Activated naive CD8-positive, alpha-beta T cell treated with anti-CD3 and anti-CD28 coated beads, Interleukin-2, amount 50 U/mL, for 24 hours (primary cell): ENCODE data around the gene PIK3CD.

Experiments
- ATAC-seq: fragments of 150-1000 bp; cut with Tn5 transposase; one replicate; pipeline ENCODE4 v1.10.0; 2021
- DNase-seq: peaks from one replicate; pipeline ENCODE4 v3.0.0; 2021
- H3K27ac Mint-ChIP-seq: one replicate; pipeline ENCODE4 v1.8.0; 2021; ENCODE audit warnings: mild to moderate bottlenecking, mixed read lengths
- H3K27me3 Mint-ChIP-seq: one replicate; pipeline ENCODE4 v1.8.0; 2021; ENCODE audit warnings: mixed read lengths
- H3K36me3 Mint-ChIP-seq: one replicate; pipeline ENCODE4 v1.8.0; 2021; ENCODE audit warnings: low read depth, mixed read lengths
- H3K4me1 Mint-ChIP-seq: one replicate; pipeline ENCODE4 v1.8.0; 2021; ENCODE audit warnings: mixed read lengths
- H3K4me3 Mint-ChIP-seq: one replicate; pipeline ENCODE4 v1.8.0; 2021; ENCODE audit warnings: mild to moderate bottlenecking, moderate library complexity, mixed read lengths
- H3K9me3 Mint-ChIP-seq: one replicate; pipeline ENCODE4 v1.8.0; 2021; ENCODE audit warnings: mixed read lengths

The PIK3CD gene

GRCh38 chr1:9651565-9652378, at the start of gene PIK3CD:
PIK3CD (plus strand) TSS chr1:9651731; CDS start chr1:9710456, 58,725 bp downstream.
- Mint-ChIP-seq H3K4me1 (peaks cover 62% of the 10 kb centered on the region), H3K4me3 (peak within 1 kb of the TSS; percentile 90), H3K27me3 (no peaks in the 10 kb centered on the region), H3K36me3 (peaks cover 16% of the 10 kb centered on the region), H3K27ac (peak within 1 kb of the TSS; percentile 99), H3K9me3 (no peaks in the 10 kb centered on the region)
- ATAC-seq (peak; percentile 38), DNase-seq (peak; percentile 56)

DNA sequence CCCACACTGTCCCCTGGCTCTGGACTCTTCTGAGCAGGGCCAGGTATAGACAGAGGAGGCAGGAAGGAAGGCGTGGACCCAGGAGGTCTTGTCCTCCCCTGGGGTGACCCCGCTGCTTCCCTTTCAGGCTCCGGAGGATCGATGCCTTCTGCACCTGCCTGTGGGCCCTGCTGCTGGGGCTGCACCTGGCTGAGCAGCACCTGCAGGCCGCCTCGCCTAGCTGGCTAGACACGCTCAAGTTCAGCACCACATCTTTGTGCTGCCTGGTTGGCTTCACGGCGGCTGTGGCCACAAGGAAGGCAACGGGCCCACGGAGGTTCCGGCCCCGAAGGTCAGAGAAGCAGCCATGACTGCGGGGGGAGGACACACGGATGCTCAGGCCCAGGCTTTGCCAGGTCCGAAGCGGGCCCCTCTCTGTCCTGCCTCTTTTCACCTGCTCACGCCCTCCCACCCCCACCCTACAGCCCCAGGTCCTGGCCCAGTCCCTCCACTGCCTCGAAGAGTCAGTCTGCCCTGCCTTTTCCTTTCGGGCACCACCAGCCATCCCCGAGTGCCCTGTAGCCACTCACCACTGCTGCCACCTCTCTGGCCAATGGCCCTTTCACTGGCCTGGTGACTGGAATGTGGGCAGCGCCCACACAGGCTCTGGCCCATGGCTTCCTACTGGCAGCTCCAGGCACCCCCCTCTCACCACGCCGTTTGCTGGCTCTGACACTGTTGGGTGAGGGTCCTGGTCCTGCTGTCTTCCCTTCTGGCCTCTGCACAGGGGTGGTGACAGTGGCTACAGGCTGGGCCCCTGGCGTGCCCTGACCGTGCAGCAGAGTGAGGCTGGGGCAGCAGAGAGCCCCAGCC, 49.4 kb upstream of the PIK3CD start:
- H3K36me3 Mint-ChIP-seq: peaks cover 8% of the 10 kb centered on the region
- no peaks in the 10 kb centered on the region for H3K4me1 Mint-ChIP-seq
- no peak overlapping the region for H3K4me3 Mint-ChIP-seq
- no peak overlapping the region for H3K27ac Mint-ChIP-seq
- H3K27me3 Mint-ChIP-seq: no peaks in the 10 kb centered on the region
- H3K9me3 Mint-ChIP-seq: no peaks in the 10 kb centered on the region
- DNase-seq: no peak
- ATAC-seq: no peak

GRCh38 chr1:9602794-9603167, 48.8 kb upstream of the PIK3CD start:
- ATAC-seq (no peak), DNase-seq (no peak)
- H3K27me3 Mint-ChIP-seq: no peaks in the 10 kb centered on the region
- H3K27ac Mint-ChIP-seq: no peak overlapping the region
- peaks cover 8% of the 10 kb centered on the region for H3K36me3 Mint-ChIP-seq
- H3K4me3 Mint-ChIP-seq: no peak overlapping the region
- no peaks in the 10 kb centered on the region for H3K4me1 Mint-ChIP-seq
- H3K9me3 Mint-ChIP-seq: no peaks in the 10 kb centered on the region

GRCh38 chr1:9603307-9603706, 48.2 kb upstream of the PIK3CD start:
- DNase-seq: no peak
- no peaks in the 10 kb centered on the region for H3K4me1 Mint-ChIP-seq
- H3K36me3 Mint-ChIP-seq: peaks cover 6% of the 10 kb centered on the region
- H3K27ac Mint-ChIP-seq: no peak overlapping the region
- H3K27me3 Mint-ChIP-seq: no peaks in the 10 kb centered on the region
- no peak overlapping the region for H3K4me3 Mint-ChIP-seq
- no peak for ATAC-seq
- H3K9me3 Mint-ChIP-seq: no peaks in the 10 kb centered on the region

- no peak overlapping the region for H3K4me3 Mint-ChIP-seq
- peaks cover 5% of the 10 kb centered on the region for H3K36me3 Mint-ChIP-seq
- no peak overlapping the region for H3K27ac Mint-ChIP-seq
- no peaks in the 10 kb centered on the region for H3K27me3 Mint-ChIP-seq
- H3K4me1 Mint-ChIP-seq: no peaks in the 10 kb centered on the region
- ATAC-seq: no peak
- DNase-seq: no peak
- no peaks in the 10 kb centered on the region for H3K9me3 Mint-ChIP-seq
Observed at GRCh38 chr1:9603766-9604753, 47.5 kb upstream of the PIK3CD start.

DNA sequence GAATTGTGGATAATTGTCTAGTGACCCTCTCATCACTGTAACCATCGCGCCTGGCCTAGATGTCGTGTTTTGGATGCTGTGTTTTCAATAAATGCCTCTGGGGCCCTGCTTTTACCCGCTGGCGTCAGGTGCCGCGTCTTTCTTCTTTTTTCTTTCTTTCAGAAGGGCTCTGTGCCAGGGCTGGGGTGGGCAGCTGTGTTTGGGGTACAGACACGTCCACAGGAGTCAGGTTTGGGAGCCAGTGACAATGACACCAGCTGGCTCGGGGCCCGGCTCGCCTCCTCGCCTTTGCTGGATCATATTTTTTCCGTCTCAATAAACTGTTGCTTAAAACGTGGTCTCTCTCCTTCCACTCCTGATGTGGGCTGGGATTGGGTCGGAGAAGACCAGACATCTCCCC, 46.7 kb upstream of the PIK3CD start:
- Mint-ChIP-seq H3K4me3 (no peak overlapping the region), H3K27me3 (no peaks in the 10 kb centered on the region), H3K27ac (no peak overlapping the region), H3K4me1 (no peaks in the 10 kb centered on the region), H3K36me3 (peaks cover 3% of the 10 kb centered on the region), H3K9me3 (no peaks in the 10 kb centered on the region)
- ATAC-seq (no peak), DNase-seq (no peak)

- Mint-ChIP-seq H3K4me1 (no peaks in the 10 kb centered on the region), H3K9me3 (no peaks in the 10 kb centered on the region), H3K36me3 (peaks cover 1% of the 10 kb centered on the region), H3K4me3 (no peak overlapping the region), H3K27me3 (no peaks in the 10 kb centered on the region), H3K27ac (no peak overlapping the region)
- no peak for ATAC-seq
- DNase-seq: no peak
Observed at GRCh38 chr1:9605946-9606455, 45.5 kb upstream of the PIK3CD start.

DNA sequence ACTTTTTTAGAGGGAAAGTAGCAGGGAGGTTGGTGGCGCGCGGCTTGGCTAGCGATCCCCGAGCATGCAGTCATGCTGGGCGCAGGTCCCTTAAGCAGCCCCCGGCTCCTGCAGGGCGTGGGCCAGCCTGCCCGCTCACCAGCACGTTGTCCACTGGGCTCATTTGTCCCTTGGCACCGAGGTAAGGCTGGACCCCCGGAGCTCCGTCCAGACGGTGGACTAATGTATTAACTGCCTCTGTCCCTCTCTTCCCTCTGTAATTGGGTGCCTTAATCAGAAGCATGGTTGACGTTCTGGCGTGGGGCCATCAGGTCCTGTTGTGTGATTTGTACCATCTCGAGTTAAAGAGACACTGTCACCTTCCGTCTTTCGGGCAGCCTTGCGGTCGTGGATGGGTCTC, 45.1 kb upstream of the PIK3CD start:
- H3K27me3 Mint-ChIP-seq: no peaks in the 10 kb centered on the region
- H3K4me3 Mint-ChIP-seq: no peak overlapping the region
- H3K36me3 Mint-ChIP-seq: no peaks in the 10 kb centered on the region
- no peak for DNase-seq
- no peaks in the 10 kb centered on the region for H3K4me1 Mint-ChIP-seq
- H3K27ac Mint-ChIP-seq: no peak overlapping the region
- no peaks in the 10 kb centered on the region for H3K9me3 Mint-ChIP-seq
- no peak for ATAC-seq

- no peak overlapping the region for H3K4me3 Mint-ChIP-seq
- no peaks in the 10 kb centered on the region for H3K9me3 Mint-ChIP-seq
- no peaks in the 10 kb centered on the region for H3K36me3 Mint-ChIP-seq
- H3K27ac Mint-ChIP-seq: no peak overlapping the region
- no peak for DNase-seq
- no peaks in the 10 kb centered on the region for H3K27me3 Mint-ChIP-seq
- ATAC-seq: no peak
- no peaks in the 10 kb centered on the region for H3K4me1 Mint-ChIP-seq
Observed at GRCh38 chr1:9606948-9607347, 44.6 kb upstream of the PIK3CD start.

DNA sequence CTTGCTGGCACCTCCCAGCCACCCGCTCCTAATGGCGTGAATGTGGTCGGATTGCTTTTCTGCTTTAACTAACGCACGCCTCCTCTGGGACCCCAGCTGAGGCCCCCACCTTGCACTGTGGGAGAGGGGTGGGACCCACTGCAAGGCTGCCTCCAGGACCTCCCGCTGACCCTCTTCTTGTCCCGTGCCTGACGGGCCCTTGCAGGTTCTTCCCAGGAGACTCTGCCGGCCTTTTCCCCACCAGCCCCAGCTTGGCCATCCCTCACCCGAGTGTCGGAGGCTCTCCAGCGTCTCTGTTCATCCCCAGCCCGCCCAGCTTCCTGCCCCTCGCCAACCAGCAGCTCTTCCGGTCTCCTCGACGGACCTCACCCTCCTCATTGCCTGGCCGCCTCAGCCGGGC, 44.2 kb upstream of the PIK3CD start:
- no peaks in the 10 kb centered on the region for H3K27me3 Mint-ChIP-seq
- no peak overlapping the region for H3K27ac Mint-ChIP-seq
- ATAC-seq (no peak), DNase-seq (no peak)
- no peaks in the 10 kb centered on the region for H3K36me3 Mint-ChIP-seq
- no peaks in the 10 kb centered on the region for H3K9me3 Mint-ChIP-seq
- H3K4me3 Mint-ChIP-seq: no peak overlapping the region
- no peaks in the 10 kb centered on the region for H3K4me1 Mint-ChIP-seq

GRCh38 chr1:9609998-9610397, 41.5 kb upstream of the PIK3CD start:
- DNase-seq (no peak), ATAC-seq (no peak)

DNA sequence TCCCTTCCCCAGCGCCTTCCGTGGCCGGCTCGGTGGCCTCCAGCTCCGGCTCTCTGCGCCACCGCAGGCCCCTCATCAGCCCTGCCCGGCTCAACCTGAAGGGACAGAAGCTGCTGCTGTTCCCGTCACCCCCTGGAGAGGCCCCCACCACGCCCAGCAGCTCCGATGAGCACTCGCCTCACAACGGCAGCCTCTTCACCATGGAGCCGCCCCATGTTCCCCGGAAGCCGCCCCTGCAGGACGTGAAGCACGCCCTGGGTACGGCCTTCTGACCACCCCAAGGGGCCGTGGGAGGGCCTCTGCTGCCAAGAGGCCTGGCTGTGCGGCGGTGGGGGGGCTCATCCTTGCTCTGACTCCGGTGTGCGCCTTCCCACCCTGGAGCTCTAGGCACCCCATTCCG, 41.0 kb upstream of the PIK3CD start:
- no peak for DNase-seq
- Mint-ChIP-seq H3K4me3 (no peak overlapping the region), H3K9me3 (no peaks in the 10 kb centered on the region), H3K36me3 (no peaks in the 10 kb centered on the region), H3K27ac (no peak overlapping the region), H3K27me3 (no peaks in the 10 kb centered on the region), H3K4me1 (no peaks in the 10 kb centered on the region)
- ATAC-seq: no peak

More at GRCh38 chr1:9609998-9610397, 41.5 kb upstream of the PIK3CD start:
- Mint-ChIP-seq H3K27me3 (no peaks in the 10 kb centered on the region), H3K4me3 (no peak overlapping the region), H3K27ac (no peak overlapping the region), H3K9me3 (no peaks in the 10 kb centered on the region), H3K4me1 (no peaks in the 10 kb centered on the region), H3K36me3 (no peaks in the 10 kb centered on the region)

DNA sequence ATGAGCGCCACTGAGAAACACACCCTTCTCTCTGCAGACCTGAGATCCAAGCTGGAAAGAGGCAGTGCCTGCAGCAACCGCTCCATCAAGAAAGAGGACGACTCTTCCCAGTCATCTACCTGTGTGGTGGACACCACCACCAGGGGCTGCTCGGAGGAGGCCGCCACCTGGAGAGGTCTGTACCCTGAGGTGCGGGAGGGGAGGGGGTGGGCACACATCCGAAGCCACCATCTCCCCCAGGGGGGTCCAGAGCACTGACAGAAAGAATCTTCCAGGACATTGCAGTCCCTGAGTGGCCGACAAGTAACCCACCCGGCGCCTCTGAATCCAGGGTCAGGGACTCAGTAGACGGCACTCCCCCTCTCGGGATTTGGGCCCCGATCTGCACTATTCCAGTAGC, 39.8 kb upstream of the PIK3CD start:
- no peaks in the 10 kb centered on the region for H3K27me3 Mint-ChIP-seq
- no peaks in the 10 kb centered on the region for H3K9me3 Mint-ChIP-seq
- ATAC-seq: no peak
- H3K36me3 Mint-ChIP-seq: no peaks in the 10 kb centered on the region
- no peak for DNase-seq
- no peak overlapping the region for H3K4me3 Mint-ChIP-seq
- H3K4me1 Mint-ChIP-seq: no peaks in the 10 kb centered on the region
- H3K27ac Mint-ChIP-seq: no peak overlapping the region

DNA sequence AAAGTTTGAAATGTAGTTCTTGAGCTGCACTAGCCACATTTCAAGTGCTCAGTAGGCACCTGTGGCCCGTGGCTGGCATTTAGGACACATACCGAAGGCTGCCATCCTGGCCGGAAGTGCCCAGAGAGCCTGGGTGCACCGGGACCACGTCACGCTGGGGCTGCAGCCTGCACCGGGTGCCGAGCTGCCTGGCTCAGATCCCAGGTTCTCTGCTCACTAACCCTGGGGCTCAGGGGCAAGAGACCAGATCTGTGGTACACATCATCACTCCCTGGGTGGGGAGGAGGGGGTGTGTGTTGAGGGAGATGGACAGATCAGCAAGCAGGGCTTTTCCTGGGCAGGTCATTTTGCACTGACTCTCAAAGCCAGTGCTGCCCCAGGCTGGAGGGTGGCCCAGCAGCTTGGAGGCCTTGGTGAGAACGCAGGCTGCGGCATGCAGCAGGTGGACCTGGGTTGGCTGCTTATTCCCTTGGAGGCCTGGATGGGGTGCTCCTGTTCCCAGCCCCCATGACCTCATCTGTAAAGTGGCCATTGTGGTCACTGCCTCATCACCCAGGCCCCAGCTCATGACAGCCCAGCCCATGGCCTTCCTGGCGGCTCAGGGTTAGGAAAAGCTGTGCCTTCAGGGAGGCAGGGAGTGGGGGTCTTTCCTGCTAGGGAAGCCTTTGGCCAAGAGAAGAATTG, 39.2 kb upstream of the PIK3CD start:
- ATAC-seq: no peak
- H3K9me3 Mint-ChIP-seq: no peaks in the 10 kb centered on the region
- no peaks in the 10 kb centered on the region for H3K36me3 Mint-ChIP-seq
- no peak for DNase-seq
- no peaks in the 10 kb centered on the region for H3K27me3 Mint-ChIP-seq
- no peak overlapping the region for H3K27ac Mint-ChIP-seq
- no peak overlapping the region for H3K4me3 Mint-ChIP-seq
- no peaks in the 10 kb centered on the region for H3K4me1 Mint-ChIP-seq
